ENCODE measurements around the gene PSMD3. TPM values are rescaled to one million over a fixed set of nuclear protein-coding genes. Genes with fewer than 3 reads are reported as not detected.
"Not testable (repeated sequence)": the region's sequence is repeated elsewhere in the genome, so short reads cannot be mapped to it uniquely, and the experiment has no call there.

Gene PSMD3
- total RNA-seq, 4 donors from 2014 or later: 62.0 to 158 (median 84.7) TPM

DNA sequence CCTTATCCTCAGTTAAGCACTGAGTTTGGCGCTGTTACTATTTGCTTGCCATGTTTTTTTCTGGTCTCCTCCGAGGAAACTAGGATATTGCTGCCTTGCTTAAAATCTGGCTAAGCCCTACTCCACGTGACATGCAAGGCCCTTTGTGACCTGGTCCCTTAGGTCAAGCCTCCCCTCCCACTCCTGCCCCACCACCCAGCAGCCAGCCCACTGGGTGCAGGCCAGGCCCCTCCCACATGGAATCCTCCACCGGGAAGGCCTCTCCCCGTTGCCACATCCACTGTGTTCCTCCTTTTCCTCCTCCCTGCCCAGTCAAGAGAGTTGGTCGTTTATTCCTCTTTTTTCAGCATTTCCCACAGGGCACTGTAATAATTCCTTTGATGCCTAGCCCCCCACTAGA, 16.2 kb downstream of the PSMD3 start:
- intact Hi-C loops (cut with DNase I; ENCODE audit: low total_unique reads): no loop called here
- TF ChIP-seq, protein P1, sequence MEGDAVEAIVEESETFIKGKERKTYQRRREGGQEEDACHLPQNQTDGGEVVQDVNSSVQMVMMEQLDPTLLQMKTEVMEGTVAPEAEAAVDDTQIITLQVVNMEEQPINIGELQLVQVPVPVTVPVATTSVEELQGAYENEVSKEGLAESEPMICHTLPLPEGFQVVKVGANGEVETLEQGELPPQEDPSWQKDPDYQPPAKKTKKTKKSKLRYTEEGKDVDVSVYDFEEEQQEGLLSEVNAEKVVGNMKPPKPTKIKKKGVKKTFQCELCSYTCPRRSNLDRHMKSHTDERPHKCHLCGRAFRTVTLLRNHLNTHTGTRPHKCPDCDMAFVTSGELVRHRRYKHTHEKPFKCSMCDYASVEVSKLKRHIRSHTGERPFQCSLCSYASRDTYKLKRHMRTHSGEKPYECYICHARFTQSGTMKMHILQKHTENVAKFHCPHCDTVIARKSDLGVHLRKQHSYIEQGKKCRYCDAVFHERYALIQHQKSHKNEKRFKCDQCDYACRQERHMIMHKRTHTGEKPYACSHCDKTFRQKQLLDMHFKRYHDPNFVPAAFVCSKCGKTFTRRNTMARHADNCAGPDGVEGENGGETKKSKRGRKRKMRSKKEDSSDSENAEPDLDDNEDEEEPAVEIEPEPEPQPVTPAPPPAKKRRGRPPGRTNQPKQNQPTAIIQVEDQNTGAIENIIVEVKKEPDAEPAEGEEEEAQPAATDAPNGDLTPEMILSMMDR (IDR thresholded peaks at IDR 0.05): no peak
- no peak for TF ChIP-seq POLR2A (IDR thresholded peaks at IDR 0.05)
- Histone ChIP-seq H3K9me3 (no peaks in the 10 kb centered on the region), H3K36me3 (no peaks in the 10 kb centered on the region), H3K27ac (peak overlapping the region in 1 of 2 donors; percentile 33), H3K4me1 (no peaks in the 10 kb centered on the region), H3K4me3 (no peak overlapping the region), H3K27me3 (no peaks in the 10 kb centered on the region)
- peak in 1 of 2 donors; percentile 65 for DNase-seq

DNA sequence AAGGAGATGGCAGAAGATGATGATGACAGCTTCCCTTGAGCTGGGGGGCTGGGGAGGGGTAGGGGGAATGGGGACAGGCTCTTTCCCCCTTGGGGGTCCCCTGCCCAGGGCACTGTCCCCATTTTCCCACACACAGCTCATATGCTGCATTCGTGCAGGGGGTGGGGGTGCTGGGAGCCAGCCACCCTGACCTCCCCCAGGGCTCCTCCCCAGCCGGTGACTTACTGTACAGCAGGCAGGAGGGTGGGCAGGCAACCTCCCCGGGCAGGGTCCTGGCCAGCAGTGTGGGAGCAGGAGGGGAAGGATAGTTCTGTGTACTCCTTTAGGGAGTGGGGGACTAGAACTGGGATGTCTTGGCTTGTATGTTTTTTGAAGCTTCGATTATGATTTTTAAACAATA, 16.9 kb downstream of the PSMD3 start:
- no peaks in the 10 kb centered on the region for H3K36me3 ChIP-seq
- no peak overlapping the region for H3K27ac ChIP-seq

DNA sequence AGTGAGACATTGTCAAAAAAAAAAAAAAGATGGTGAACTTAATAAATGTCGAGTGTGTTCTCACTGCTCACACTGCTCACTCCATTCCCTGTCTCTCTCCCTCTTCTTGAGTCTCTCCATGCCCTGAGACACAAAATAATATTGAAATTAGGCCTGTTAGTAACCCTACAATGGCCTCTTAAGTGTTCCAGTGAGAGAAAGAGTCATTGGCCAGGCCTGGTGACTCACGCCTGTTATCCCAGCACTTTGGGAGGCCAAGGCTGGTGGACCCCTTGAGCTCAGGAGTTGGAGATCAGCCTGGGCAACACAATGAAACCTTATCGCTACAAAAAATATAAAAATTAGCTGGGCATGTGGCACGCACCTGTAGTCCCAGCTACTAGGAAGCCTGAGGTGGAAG, 18.5 kb downstream of the PSMD3 start:
- TF ChIP-seq POLR2A (IDR thresholded peaks at IDR 0.05): no peak
- TF ChIP-seq, protein P1 (IDR thresholded peaks at IDR 0.05): no peak
- no peaks in the 10 kb centered on the region for H3K36me3 ChIP-seq
- intact Hi-C loops (cut with DNase I; ENCODE audit: low total_unique reads): no loop called here

More for the DNA sequence above, 16.9 kb downstream of the PSMD3 start:
- no peaks in the 10 kb centered on the region for H3K4me1 ChIP-seq
- DNase-seq: no peak
- no peak for TF ChIP-seq POLR2A (IDR thresholded peaks at IDR 0.05)
- TF ChIP-seq, protein P1 (IDR thresholded peaks at IDR 0.05): no peak
- no peak overlapping the region for H3K4me3 ChIP-seq
- no peaks in the 10 kb centered on the region for H3K27me3 ChIP-seq
- H3K9me3 ChIP-seq: no peaks in the 10 kb centered on the region
- intact Hi-C loops (cut with DNase I; ENCODE audit: low total_unique reads): no loop called here

DNA sequence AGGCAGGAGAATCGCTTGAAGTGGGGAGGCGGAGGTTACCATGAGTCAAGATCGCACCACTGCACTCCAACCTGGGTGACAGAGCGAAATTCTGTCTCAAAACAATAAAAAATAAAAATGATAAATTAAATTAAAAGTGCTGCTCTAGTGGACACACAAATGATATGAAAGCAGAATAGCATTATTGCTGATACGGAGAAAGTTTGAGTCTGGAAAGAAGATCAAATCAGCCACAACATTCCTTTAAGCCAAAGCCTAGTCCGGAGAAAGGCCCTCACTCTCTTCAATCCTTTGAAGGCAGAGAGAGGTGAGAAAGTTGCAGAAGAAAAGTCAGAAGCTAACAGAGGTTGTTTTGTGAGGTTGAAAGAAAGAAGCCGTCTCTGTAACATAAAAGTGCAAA, 19.6 kb downstream of the PSMD3 start:
- Histone ChIP-seq H3K27ac (no peak overlapping the region), H3K4me3 (no peak overlapping the region), H3K27me3 (no peaks in the 10 kb centered on the region), H3K4me1 (no peaks in the 10 kb centered on the region), H3K36me3 (no peaks in the 10 kb centered on the region), H3K9me3 (no peaks in the 10 kb centered on the region)
- intact Hi-C loops (cut with DNase I; ENCODE audit: low total_unique reads): no loop called here
- no peak for DNase-seq
- no peak for TF ChIP-seq POLR2A (IDR thresholded peaks at IDR 0.05)
- TF ChIP-seq, protein P1 (IDR thresholded peaks at IDR 0.05): no peak

More for the DNA sequence above, 18.5 kb downstream of the PSMD3 start:
- no peaks in the 10 kb centered on the region for H3K4me1 ChIP-seq
- DNase-seq: no peak
- no peaks in the 10 kb centered on the region for H3K27me3 ChIP-seq
- H3K27ac ChIP-seq: no peak overlapping the region
- no peak overlapping the region for H3K4me3 ChIP-seq
- H3K9me3 ChIP-seq: no peaks in the 10 kb centered on the region

GRCh38 chr17:40001335-40001734, 20.7 kb downstream of the PSMD3 start:
- intact Hi-C loops (cut with DNase I; ENCODE audit: low total_unique reads); H3K9me3 ChIP-seq; H3K27me3 ChIP-seq; H3K36me3 ChIP-seq; H3K4me3 ChIP-seq; H3K4me1 ChIP-seq; H3K27ac ChIP-seq; DNase-seq: not testable (repeated sequence)

GRCh38 chr17:40004072-40004471, 23.5 kb downstream of the PSMD3 start:
- no peak overlapping the region for H3K27ac ChIP-seq
- H3K36me3 ChIP-seq: no peaks in the 10 kb centered on the region
- H3K27me3 ChIP-seq: no peaks in the 10 kb centered on the region
- DNase-seq: no peak
- no peaks in the 10 kb centered on the region for H3K4me1 ChIP-seq
- H3K4me3 ChIP-seq: no peak overlapping the region
- intact Hi-C loops (cut with DNase I; ENCODE audit: low total_unique reads): no loop called here
- TF ChIP-seq, protein P1 (IDR thresholded peaks at IDR 0.05): no peak
- no peak for TF ChIP-seq POLR2A (IDR thresholded peaks at IDR 0.05)
- no peaks in the 10 kb centered on the region for H3K9me3 ChIP-seq
